Hepatocyte (in vitro differentiated cells): ENCODE results near the gene SLC16A1.

Source experiments
- CTCF ChIP-seq: fragments of 200-600 bp; sonication (generic); IDR thresholded peaks from 2 replicates; pipeline ENCODE4 v1.5.1; 2016; ENCODE audit warnings: antibody characterized with exemption, mild to moderate bottlenecking; ENCODE audit not compliant: poor library complexity
- EZH2 ChIP-seq: fragments of 200-600 bp; sonication (generic); IDR thresholded peaks from 2 replicates; pipeline ENCODE4 v1.6.1; 2016; ENCODE audit warnings: antibody characterized with exemption, mild to moderate bottlenecking, borderline replicate concordance

- TF ChIP-seq EZH2 (no peak), CTCF (no peak)
These were observed 5.6 kb downstream of the SLC16A1 start for GRCh38 chr1:112950426-112950825.
